OCI-LY7 (cell line): ENCODE measurements around the gene ZNF407.

Experiments
- CTCF ChIP-seq: fragments of 200-600 bp; sonication (generic); conservative IDR thresholded peaks from 2 replicates; pipeline ENCODE4 v1.5.1; 2014; ENCODE audit warnings: mild to moderate bottlenecking, antibody characterized with exemption, low read length, moderate library complexity, mixed read lengths
- EZH2phosphoT487 ChIP-seq: fragments of 200-600 bp; sonication (generic); IDR thresholded peaks from 2 replicates; pipeline ENCODE4 v1.6.1; 2018; ENCODE audit warnings: low read depth, borderline replicate concordance, mild to moderate bottlenecking, mixed run types, antibody characterized with exemption, low read length, moderate library complexity, mixed read lengths

DNA sequence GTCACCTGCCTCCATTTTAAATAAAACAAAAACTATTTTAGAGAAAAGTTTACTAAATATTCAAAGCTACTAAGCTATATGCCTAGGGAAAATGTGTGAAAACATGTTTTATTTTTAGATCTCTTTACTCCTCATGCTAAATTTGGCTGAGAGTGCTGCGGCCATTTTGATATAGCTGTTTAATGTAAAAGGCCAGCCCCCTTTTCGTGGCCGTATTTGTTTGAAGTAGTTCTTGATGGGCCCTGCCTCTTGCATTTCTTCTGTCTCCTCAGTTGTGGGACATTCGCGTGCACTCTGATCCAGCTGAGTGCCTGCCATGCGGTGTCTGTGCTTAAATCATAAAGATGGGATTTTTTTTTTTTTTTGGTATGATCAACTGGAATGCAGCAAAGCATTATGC is 64.0 kb downstream of the ZNF407 start:
- no peak for TF ChIP-seq CTCF
- no peak for TF ChIP-seq EZH2phosphoT487
